Stimulated activated CD8-positive, alpha-beta memory T cell treated with anti-CD3 and anti-CD28 coated beads, Interleukin-15, amount 100 ng/mL, for 1 hour (primary cell): Measurements from ENCODE around the gene PPARGC1A.

Experiments used
- DNase-seq: peaks from one replicate; pipeline ENCODE4 v3.0.0-alpha.2; 2020; ENCODE audit warnings: low read depth

PPARGC1A gene

DNA sequence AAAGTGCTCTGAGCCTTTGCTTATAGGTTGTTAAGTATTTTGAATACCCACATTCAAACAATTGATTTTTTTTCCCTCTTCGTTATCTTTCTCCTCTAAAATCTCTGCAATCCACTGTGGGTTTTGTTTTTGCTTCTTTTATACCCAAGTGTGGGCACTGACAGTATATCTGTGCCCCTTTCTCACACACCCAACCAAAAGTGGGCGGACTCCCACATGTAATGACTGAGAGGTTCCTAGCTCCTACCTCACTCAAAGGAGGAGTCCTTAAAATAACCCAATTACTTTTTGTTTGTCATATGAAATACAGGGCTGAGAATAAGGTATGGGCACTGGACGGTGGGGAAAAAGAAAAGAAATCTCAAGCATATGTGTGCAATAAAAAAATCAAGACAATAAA, 51.7 kb downstream of the PPARGC1A start:
- DNase-seq, result no peak

DNA sequence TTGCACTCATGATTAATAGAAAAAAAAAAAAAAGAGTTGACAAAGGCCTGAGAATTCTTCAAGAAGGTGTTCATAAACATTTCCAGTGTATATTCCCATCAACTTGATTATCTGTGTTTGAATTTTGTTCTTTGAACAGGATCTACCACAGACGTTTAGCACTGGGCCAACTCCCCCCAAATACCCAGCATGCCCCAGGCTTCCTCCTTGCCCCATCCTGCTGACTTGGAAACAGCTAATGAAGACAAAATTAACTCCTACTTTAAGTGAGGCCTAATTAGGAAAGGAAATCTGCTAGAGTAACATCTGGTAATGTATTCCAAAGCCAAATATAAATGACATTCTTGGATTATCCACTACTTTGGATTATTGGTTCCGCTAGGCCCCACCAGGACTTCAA, 52.5 kb downstream of the PPARGC1A start:
- no peak for DNase-seq

GRCh38 chr4:23835774-23836478, 53.9 kb downstream of the PPARGC1A start:
- no peak for DNase-seq

DNA sequence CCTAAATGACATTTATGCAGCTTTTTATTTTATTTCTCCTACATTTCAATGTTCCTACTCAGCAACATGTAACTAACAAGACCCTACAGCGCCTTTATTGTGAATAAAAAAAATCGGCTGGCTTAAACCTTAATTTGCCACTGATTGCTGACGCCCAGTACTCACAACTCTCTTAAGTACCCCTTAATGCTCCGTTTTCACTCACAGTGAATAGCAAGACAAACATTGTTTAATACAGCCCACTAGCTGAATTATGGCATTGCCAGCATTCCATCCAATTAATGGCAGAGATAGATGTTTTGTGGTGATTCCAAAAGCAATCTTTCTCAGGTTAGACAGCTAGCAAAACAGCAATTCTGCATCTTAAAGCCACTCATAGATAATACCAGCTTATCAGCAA, 61.1 kb downstream of the PPARGC1A start:
- no peak for DNase-seq

DNA sequence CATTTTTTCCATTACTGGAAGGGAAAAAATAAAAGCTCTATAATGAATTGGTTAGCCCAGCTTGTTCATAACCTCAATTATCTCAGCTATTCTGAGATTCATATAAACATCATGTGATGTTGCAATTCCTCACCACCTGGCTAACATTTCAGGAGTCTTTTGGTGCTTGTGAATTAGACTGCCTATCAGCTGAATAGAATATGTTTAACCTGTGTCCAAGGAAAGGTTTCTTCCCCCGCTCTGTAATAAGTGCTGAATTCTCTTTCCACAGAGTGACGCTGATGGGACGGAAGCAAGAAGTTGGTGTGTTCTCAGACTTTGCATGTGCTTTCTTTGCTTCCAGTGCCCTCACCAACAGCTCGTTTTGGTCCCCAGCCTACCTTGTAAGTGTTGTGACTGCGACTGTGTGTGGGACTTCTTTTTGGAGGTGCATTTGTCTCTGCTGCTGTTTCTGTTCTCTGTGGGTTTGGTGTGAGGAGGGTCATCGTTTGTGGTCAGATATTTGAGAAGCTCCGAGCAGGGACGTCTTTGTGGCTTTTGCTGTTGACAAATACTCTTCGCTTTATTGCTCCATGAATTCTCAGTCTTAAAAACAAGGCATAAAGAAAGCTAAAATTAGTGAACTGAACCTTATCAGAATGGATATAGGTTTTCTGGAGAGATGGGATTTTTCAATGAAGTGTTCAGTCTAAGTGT, 61.7 kb downstream of the PPARGC1A start:
- no peak for DNase-seq

DNA sequence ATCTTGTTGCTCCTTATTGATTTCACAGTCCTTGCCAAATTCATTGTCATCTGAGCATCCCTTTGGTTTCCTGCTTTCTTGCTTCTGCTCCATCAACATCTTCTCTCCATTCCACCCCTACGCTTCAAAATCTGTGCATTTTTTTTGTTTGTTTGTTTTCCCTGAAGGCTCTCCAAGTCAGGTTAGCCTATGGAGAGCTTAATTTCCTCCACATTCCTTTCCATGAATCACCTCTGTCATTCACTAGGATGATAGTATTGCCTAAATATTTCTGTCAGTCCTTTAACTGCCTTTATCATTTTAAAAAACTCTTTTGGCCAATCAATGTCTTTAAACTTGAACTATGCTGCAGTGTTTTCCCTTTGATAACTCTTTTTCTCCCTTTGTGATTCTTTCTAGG, 67.7 kb downstream of the PPARGC1A start:
- DNase-seq, result no peak

DNA sequence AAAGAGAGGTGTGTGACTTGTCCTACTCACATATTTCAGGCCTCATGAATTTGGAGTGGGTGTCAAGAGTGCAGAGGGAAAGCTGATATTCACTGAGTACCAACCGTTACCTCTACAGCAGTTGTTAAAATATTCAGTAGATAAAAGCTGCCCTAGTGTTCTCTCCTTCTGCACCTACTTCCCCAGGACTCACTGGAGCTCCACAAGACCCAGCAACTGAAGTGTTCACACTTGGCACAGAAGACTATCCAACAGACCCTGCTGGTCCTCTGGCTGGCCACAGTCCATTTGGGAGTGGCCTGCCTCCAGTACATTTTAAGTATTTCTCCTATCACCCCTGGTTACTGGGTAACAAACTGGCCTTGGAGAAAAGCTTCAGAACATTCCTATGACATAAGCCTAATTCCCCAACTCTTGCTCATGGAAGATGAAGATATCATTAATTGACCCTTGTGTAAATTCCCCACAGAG, 70.8 kb downstream of the PPARGC1A start:
- no peak for DNase-seq

DNA sequence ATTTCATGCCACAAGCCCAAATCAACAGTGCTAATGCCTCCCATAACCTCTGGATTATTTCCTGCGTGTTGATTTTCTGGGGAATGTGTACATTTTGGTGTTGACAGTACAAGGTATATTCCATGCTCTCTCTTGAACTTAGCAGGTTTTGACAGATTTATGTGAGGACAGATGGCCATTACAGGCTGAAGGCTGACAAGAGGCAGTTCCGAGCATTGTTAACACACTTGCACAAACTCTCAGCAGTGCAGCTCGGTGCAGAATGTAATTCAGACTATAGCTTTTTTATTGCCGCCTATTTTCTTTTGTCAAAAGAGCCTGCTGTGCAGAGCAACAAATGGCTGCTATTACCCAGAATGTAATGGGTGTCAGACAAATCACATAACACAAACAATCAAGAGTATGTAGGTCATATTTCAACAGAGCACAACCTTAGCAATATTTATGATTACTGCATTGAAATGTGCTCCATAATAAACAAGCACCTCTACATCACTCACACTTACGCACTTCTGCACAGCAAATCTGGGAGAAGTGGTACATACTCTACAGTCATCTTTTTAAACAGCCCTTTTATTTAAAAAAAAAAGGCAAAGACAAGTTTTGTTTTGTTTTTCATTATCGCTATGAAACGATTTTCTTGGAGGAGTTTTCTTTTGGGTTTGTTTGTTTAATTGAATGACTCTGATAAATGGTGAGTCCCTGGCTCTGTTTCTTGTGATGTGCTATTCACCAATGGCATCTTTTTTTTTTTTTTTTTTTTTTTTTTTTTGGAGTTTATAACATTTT, 71.6 kb downstream of the PPARGC1A start:
- DNase-seq, result no peak

DNA sequence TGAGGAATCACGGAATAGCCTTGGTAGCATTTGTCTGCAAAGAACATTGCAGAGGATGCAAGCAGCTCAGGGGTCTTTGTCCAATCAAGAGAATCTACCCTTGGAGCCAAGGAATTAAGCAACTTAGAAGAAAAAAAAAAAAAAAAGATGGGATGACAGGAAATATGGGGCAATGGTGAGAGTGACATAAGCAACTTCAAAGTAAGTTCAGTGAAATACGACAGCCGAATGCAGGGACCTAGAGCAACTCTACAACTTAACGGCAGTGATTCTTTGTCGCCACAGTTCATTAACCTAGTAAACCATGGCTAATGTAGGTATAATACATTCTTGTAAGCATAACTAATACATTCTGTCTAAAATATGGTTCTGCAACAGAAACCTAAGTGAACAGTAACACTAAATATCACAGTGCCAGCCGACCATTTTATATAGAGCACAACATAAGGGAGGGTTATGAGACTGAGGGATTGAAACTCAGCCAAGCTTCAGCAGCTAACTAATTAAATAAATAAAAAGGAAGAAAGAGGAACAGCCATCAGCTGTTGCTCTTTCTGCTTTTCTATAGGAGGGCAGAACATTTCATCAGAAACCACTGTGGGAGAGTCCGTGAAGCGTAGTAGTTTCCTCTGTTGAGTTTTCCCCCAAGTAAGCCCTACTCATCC, 74.7 kb downstream of the PPARGC1A start:
- DNase-seq, result no peak

- DNase-seq, result no peak
Observed at GRCh38 chr4:23814587-23814986, 75.3 kb downstream of the PPARGC1A start.

DNA sequence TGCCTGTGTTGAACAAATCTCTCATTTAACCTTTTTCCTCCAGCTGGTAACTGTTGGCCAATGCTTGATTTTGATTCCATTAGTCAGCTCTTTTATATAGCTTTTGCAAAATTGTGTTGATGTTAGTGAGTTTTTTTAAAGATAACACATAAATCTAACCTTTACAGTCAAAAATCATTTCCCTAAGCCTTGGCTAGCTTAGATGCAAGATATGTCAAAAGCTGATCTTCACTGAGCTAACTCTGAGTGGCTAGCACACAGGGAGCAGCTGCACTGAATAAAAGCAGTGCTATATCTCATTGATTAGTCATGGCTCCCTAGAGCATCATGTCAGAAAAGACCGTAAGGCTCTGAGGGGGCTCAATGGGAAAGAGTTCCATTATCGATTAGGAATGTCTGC, 78.7 kb downstream of the PPARGC1A start:
- DNase-seq, result no peak

DNA sequence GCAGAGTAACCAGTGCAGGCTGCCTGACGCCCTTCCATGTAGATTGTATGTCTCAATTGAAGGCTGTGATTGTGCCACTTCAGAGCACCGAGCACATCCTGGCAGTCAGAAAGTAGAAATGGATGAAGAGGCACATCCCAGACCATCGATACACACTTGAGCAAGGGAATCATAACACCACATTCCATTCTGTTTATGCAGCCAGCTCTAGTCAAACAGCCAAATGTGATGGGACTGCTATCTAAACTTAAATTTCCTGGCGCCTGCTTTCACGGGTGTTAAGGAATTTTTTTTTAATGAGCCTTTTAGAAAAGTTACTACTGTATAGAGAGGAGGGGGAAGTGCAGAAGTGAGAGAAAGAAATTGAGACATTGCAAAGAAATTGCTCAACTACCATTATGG, 84.4 kb downstream of the PPARGC1A start:
- DNase-seq, result no peak

DNA sequence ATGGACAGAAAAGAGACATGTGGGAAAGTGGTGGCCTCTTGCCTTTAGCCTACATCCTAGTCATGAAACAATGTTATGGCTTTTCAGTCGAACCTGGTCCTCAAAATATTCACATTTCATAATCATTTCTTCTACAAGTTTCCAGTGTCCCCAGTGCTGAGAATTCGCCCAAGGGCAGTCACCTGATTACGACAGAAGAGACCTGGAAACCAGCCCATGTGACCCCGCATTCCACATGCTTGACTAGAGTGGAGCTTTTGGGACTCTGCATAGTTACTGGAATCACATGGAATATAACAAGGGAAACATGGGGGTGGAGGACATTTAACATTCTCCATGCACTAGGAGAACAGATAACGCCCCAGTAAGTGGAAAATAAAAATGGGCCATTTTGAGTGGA, 100.1 kb downstream of the PPARGC1A start:
- no peak for DNase-seq

DNA sequence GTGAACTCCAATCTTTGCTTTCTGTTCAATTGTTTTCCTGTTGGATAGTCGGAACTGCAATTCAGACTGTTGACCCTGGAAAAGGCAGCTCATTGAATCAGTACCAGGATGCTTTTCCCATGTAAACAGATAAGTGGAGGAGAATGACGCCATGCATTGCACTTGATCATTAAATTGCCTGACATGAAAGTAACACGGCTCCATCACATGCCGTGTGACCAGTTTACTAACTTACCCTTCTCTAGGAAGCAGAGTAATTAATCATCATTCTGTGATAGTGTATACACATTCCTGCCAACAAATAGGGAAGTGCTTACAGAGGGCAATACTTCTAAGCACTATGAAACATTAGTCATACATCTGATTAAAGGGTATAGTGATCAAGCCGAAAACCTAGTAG, 101.4 kb downstream of the PPARGC1A start:
- DNase-seq, result no peak

GRCh38 chr4:23788027-23788426, 101.8 kb downstream of the PPARGC1A start:
- no peak for DNase-seq

GRCh38 chr4:23782778-23783437, 106.9 kb downstream of the PPARGC1A start:
- no peak for DNase-seq

DNA sequence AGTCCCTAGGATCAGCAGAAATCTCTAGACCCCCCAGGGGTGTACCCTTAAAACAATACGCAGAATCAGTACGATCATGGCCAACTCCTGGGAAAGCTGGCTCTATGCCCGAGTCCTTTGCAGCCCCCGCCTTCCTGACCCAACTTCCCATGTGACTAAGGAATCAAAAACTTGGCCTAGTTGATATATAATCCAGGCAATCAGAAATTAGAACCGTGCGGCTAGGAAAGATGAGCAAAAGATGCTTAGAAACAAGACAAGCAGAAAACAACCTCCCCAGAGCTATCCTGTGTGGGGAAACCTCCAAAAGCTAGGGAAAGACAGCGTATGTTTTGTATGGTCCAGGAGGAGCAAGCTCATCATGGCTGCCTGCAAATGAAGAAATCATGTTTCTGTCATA, 110.0 kb downstream of the PPARGC1A start:
- no peak for DNase-seq

DNA sequence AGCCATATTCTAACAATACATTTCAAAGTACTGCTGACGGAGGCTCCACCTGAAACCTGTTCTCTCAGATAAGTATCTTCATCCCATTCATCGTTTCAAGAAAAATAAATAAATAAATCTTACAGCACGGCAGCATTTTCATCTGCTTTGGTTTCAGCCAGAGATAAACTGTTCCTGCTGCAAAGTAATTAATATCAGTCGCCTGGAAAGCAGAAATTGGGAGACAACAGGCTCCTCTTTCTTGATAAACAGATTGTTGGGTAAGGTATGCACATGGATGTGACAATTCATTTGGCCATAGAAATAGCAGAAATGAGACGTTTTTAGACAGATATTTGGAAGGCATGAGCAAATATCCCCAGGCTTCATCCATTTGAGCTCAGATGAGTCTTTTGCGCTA, 110.4 kb downstream of the PPARGC1A start:
- DNase-seq, result no peak

GRCh38 chr4:23775694-23776093, 114.2 kb downstream of the PPARGC1A start:
- DNase-seq, result no peak

- no peak for DNase-seq
Observed at GRCh38 chr4:23774909-23775308, 114.9 kb downstream of the PPARGC1A start.

GRCh38 chr4:23773884-23774636, 115.8 kb downstream of the PPARGC1A start:
- no peak for DNase-seq
